Right atrium auricular region (tissue), 2 donors: ENCODE measurements around the gene STARD3NL. TPM values are rescaled to one million over a fixed set of nuclear protein-coding genes. Genes with fewer than 3 reads are reported as not detected.
"Not testable (repeated sequence)": the region's sequence is repeated elsewhere in the genome, so short reads cannot be mapped to it uniquely, and the experiment has no call there.

ENCODE experiments used
- DNase-seq: peaks from one replicate; pipeline ENCODE4 v3.0.0-alpha.2; 2019; ENCODE audit warnings: low spot score
- H3K27ac ChIP-seq, 2 donors: fragments of 200-600 bp; sonication (generic); 1 replicate in 1 of 2; 2 replicates in 1 of 2; pipeline ENCODE4 v1.5.1; 2016 to 2019
- H3K27me3 ChIP-seq, 2 donors: fragments of 200-600 bp; sonication (generic); one replicate each; pipeline versions ENCODE4 v1.5.1 to v1.6.0; 2017 to 2019
- H3K36me3 ChIP-seq: fragments of 200-600 bp; sonication (generic); one replicate; pipeline ENCODE4 v1.5.1; 2016
- H3K4me1 ChIP-seq, 2 donors: fragments of 200-600 bp; sonication (generic); one replicate each; pipeline versions ENCODE4 v1.5.1 to v1.6.0; 2017 to 2019
- H3K4me3 ChIP-seq, 2 donors: fragments of 200-600 bp; sonication (generic); 1 replicate in 1 of 2; 2 replicates in 1 of 2; pipeline ENCODE4 v1.5.1; 2017 to 2019; ENCODE audit warnings: mild to moderate bottlenecking in 1 of 2, moderate library complexity in 1 of 2
- H3K9me3 ChIP-seq, 2 donors: fragments of 200-600 bp; sonication (generic); one replicate each; pipeline ENCODE4 v1.5.1; 2019
- total RNA-seq, 2 donors: library from RNA; depleted of rRNA; stranded (reverse); fragments of >200 nt; gene quantifications; one replicate each; pipeline ENCODE4 v1.1.0, GENCODE V29; 2016
- TF ChIP-seq, protein P1 (sequence below), 2 donors: fragments of 200-600 bp; sonication (generic); IDR thresholded peaks; one replicate each; pipeline ENCODE4 v1.5.1; 2019; ENCODE audit warnings: antibody characterized with exemption in 2 of 2

The STARD3NL gene
- total RNA-seq, 2 donors from 2014 or later: 36.3 to 41.9 TPM

DNA sequence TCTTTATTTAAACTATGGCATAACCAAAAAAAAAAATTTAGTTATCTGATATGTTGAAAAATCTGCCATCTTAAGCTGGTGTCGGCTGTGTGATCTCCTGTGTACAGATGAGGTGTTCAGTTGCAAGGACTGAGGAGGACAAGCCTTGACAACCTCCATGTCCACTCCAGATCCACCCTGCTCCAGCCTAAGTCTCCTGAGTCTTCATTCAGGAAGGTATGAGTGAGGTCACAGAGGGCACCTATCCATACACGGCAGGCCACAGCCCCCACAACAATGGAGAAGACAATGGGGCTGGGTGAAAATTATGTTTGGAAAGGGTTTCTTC lies 79.3 kb downstream of the STARD3NL start:
- Histone ChIP-seq H3K9me3 (no peaks in the 10 kb centered on the region), H3K4me1 (no peaks in the 10 kb centered on the region), H3K36me3 (no peaks in the 10 kb centered on the region), H3K27ac (no peak overlapping the region), H3K27me3 (no peaks in the 10 kb centered on the region), H3K4me3 (no peak overlapping the region)
- TF ChIP-seq, protein P1, sequence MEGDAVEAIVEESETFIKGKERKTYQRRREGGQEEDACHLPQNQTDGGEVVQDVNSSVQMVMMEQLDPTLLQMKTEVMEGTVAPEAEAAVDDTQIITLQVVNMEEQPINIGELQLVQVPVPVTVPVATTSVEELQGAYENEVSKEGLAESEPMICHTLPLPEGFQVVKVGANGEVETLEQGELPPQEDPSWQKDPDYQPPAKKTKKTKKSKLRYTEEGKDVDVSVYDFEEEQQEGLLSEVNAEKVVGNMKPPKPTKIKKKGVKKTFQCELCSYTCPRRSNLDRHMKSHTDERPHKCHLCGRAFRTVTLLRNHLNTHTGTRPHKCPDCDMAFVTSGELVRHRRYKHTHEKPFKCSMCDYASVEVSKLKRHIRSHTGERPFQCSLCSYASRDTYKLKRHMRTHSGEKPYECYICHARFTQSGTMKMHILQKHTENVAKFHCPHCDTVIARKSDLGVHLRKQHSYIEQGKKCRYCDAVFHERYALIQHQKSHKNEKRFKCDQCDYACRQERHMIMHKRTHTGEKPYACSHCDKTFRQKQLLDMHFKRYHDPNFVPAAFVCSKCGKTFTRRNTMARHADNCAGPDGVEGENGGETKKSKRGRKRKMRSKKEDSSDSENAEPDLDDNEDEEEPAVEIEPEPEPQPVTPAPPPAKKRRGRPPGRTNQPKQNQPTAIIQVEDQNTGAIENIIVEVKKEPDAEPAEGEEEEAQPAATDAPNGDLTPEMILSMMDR (IDR thresholded peaks at IDR 0.05): no peak
- no peak for DNase-seq

DNA sequence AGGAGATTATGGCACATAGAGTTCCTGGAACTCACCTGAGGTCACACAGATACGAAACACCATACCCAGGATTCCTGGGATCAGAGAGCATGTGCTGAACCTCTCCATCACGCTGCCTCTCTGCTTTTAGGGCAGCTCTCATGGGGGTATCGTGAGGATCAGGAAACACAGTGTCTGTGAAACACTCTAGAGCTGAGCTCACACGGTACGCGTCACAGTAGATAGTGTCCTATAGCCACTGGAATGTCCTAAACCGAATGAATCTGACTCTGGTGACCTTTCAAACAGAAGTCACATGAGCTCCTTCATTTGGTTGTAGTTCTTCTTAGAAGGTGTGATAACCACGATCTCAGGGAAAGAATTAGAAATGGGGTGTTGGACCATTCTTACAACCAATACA lies 81.1 kb downstream of the STARD3NL start:
- H3K36me3 ChIP-seq, H3K4me3 ChIP-seq, H3K4me1 ChIP-seq, H3K9me3 ChIP-seq, H3K27me3 ChIP-seq, H3K27ac ChIP-seq, DNase-seq: not testable (repeated sequence)

DNA sequence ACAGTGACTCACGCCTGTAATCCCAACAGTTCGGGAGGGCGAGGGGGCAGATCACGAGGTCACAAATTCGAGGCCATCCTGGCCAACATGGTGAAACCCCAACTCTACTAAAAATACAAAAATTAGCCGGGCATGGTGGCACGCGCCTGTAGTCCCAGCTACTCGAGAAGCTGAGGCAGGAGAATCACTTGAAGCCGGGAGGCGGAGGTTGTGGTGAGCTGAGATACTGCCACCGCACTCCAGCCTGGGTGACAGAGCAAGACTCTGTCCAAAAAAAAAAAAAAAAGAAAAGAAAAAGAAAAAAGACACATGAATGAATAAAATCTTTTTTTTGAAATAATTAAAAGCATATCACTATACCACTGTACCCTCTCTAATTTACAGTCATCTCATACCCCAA lies 83.6 kb downstream of the STARD3NL start:
- H3K9me3 ChIP-seq, H3K27me3 ChIP-seq, H3K4me1 ChIP-seq, H3K36me3 ChIP-seq, H3K4me3 ChIP-seq, DNase-seq, H3K27ac ChIP-seq: not testable (repeated sequence)

DNA sequence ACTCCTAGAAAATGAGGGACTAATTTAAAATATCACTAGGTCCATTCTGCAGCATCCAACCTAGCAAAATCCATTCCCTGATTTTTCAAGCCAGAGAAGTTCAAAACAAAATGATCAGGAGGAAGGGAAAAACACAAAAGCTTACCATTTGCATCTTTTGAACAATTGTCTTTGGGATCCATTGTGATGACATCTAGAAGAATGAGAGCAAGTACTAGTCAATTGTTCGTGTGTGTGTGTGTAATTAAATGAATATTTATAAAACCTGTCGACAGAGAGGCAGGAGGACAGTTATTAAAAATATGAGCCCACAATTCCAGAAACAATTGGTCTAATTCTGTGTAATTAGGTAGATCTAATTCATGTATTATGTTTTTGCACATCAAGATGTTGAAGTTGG lies 84.0 kb downstream of the STARD3NL start:
- not testable (repeated sequence) for DNase-seq, H3K36me3 ChIP-seq, H3K9me3 ChIP-seq, H3K4me3 ChIP-seq, H3K27ac ChIP-seq, H3K27me3 ChIP-seq, H3K4me1 ChIP-seq

DNA sequence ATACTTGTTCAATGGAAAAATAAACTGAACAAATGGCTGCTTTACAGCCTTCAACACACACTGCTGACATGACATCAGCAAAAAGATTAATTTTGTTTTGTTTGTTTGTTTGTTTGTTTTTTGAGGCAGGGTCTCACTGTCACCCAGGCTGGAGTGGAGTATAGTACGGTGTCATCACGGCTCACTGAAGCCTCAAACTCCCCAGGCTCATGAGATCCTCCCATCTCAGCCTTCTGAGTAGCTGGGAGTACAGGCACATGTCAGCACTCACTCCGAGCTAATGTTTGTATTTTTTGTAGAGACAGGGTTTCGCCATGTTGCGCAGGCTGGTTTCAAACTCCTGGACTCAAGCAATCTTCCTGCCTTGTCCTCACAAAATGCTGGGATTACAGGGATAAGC lies 84.5 kb downstream of the STARD3NL start:
- Histone ChIP-seq H3K27ac (no peak overlapping the region), H3K4me3 (no peak overlapping the region), H3K36me3 (no peaks in the 10 kb centered on the region), H3K9me3 (no peaks in the 10 kb centered on the region), H3K27me3 (no peaks in the 10 kb centered on the region), H3K4me1 (no peaks in the 10 kb centered on the region)
- no peak for DNase-seq
- TF ChIP-seq, protein P1 (IDR thresholded peaks at IDR 0.05): no peak

DNA sequence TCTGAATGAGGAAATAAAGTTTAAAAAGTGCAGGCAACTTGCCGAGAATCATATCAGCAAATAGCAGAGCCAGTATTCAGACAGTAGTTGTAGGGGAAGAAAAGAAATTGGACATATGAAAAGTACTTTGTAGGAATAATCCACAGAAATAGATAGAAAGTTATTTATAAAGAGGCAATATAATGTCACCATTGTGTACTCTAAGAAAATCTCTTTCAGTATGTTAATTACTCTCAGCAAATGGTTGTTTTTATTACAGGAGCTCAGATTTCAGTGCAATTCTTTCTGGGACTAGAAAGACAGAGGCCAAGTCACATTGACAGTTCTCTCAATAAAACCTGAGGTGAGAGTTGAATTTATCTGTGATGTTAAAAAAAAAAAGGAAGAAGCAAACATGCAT lies 85.2 kb downstream of the STARD3NL start:
- not testable (repeated sequence) for H3K27me3 ChIP-seq, H3K4me1 ChIP-seq, H3K9me3 ChIP-seq, H3K4me3 ChIP-seq, H3K36me3 ChIP-seq, H3K27ac ChIP-seq, DNase-seq

DNA sequence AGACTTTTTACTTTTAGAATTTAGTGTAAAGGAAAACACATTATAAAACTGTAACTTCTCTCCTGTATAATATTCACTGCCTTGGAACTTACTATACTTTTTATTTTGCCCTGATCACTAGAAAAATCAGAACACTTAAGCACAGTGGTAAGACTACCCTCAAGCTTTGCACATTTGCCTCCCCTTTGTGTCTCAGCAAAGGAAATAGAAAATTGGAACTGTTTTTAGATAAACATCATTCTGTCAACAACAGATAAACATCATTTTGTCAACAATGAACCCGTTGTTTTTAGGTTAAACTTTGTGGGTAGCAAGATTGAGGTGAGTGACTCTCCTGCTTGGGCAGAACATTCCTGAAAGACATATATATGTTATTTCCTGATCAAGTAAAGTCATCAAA lies 86.6 kb downstream of the STARD3NL start:
- not testable (repeated sequence) for H3K9me3 ChIP-seq, H3K4me3 ChIP-seq, H3K4me1 ChIP-seq, H3K27ac ChIP-seq, DNase-seq, H3K27me3 ChIP-seq, H3K36me3 ChIP-seq

DNA sequence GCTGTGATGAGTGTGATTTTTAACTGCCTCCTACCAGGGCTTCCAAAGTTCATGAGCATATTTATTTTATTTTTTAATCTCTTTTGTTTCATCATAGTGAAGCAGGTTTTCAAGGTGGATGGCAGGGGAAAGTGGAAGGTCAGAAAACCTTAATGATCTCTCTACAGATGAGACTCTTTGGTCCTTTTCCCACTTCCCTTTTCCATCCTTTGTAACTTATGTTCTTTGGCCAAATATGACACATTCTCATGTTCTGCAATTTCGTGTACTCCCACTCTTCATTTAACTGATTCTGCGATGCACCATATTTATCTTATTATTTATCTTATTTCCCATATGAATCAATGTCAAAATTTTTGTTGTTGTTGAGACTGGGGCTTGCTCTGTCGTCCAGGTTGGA lies 87.9 kb downstream of the STARD3NL start:
- H3K4me1 ChIP-seq: not testable (repeated sequence)

DNA sequence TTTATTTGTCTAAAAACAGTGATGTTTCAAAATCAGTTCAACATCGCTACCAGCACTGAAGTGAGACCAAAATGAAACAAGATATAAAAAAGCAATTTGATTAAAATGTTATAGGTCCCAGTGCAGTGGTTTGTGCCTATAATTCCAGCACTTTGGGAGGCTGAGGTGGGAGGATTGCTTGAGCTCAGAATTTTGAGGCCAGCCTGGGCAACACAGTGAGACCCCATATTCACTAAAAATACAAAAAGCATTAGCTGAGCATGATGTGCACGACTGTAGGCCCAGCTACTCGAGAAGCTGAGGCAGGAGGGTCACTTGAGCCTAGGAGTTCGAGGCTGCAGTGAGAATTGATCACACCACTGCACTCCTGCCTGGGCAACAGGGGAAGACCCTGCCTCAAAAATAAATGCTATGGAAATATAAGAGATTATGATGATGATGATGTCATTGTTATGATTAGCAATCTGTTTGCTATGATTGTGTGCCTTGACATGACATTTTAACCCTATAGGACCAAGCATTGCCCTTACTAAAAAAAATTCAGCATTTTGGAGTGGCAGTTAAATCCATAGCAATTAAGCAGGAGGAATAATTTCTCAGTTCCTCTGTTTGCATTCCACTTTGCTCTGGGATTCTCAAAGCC lies 91.8 kb downstream of the STARD3NL start:
- H3K27ac ChIP-seq, H3K9me3 ChIP-seq, H3K27me3 ChIP-seq, H3K4me3 ChIP-seq, H3K4me1 ChIP-seq, H3K36me3 ChIP-seq, DNase-seq: not testable (repeated sequence)

More for the DNA sequence above, 87.9 kb downstream of the STARD3NL start:
- not testable (repeated sequence) for H3K4me3 ChIP-seq, H3K36me3 ChIP-seq, H3K27ac ChIP-seq, H3K27me3 ChIP-seq, DNase-seq, H3K9me3 ChIP-seq

DNA sequence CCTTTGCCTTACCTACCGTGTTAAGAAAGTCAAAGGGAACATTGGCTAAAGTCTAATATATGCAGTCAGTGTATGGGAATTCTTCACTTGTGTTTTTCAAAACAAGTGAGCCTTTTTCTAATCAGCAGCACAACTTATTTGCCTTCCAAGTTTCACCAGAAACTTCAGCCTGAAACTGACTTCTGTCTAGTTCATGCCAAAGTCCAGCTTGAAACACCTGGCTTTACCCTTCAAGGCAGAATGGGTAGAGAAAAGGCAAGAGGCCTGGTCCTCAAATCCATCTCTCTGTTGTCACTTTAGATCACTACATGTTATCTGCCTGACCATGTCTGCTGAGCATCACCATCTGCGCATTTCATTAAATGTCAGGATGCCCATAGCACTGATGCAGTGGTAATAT lies 92.4 kb downstream of the STARD3NL start:
- not testable (repeated sequence) for H3K9me3 ChIP-seq, H3K4me1 ChIP-seq, H3K36me3 ChIP-seq, DNase-seq, H3K27ac ChIP-seq, H3K27me3 ChIP-seq, H3K4me3 ChIP-seq
